ENCODE measurements around the gene MEIOSIN.

MEIOSIN gene

DNA sequence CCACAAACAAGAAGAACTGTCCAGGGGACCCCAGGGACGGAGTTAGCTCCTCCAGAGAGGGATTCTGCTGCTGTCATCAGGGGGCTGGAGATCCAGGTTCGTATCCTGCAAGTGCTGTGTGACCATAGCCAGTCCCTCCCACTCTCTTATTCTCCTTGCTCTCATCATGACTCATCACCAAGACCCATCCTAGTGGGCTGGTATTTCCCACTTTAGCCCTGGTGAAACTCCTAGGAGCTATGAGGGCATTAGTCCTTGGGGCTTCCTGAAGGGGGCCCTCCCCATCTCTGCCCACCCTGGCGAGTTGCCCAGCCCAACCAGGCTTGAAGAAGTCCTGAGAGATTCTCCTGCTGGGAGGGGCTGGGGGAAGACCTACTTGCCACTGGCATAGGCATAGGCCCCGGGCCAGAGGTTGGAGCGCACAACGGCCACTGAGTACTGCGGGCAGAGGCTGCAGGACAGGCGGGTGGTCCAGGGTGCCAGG is 66.9 kb downstream of the MEIOSIN start:
- no peak for DNase-seq (ENCODE audit: low read depth)

DNA sequence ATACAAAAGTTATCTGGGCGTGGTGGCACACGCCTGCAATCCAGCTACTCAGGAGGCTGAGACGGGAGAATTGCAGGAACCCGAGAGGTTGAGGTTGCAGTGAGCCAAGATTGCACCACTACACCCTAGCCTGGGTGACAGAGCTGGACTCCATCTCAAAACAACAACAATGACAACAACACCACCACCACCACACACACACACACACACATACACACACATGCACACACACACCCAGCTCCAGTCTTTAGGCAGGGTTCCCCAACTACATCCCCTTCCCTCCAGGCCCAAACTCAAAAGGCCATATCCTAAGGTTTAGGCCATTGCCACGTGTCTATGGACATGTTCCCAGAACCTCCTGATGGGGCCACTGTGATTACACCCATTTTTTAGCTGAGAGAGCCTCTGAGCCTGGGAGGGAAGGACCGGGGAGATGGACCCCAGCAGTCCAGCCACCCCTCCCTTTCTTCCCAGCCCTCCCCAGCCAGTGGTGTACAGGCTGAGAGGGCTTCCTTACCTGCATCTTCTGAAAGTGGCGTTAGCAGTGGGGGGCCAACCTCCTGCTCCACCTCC is 68.5 kb downstream of the MEIOSIN start:
- no peak for DNase-seq (ENCODE audit: low read depth)

DNA sequence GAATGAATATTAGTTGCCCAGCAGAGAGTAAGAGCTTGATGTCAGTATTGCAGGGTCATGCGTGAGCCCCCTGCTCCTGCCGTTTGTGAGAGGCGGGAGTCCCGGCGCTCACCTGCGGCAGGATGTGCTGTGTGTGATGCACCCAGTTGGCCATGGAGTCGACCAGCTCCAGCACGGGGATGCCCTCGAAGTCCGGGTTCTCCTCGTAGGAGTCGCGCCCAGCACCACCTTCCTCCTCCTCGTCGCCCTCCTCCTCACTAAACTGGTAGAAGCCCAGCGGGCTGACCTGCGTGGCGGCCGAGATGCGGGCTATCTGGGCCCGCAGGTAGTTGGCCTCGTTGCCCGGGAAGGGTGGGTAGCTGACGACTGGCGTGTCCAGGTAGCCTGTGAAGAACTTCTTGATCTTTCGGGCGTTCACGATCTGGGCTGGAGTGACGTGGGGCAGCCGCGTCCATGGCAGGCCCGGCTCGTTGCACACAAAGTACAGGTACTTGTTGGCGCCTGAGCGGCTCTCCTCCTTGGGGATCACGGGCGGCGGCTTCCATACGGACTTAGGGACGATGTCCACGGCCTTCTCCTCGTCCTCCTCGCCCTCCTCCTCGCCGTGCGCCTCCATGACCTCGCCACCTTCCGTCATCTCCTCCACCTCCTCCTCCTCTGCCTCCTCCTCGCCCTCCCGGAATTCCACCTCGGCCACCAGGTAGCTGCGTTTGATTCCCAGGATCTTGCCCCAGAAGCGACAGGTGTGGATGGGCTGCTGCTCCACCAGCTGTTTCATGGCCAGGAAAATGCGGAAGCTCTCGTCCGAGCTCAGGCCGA is 71.1 kb downstream of the MEIOSIN start:
- DNase-seq (ENCODE audit: low read depth) = no peak

GRCh38 chr19:45804959-45805230 is 71.7 kb downstream of the MEIOSIN start:
- DNase-seq (ENCODE audit: low read depth) = no peak

DNA sequence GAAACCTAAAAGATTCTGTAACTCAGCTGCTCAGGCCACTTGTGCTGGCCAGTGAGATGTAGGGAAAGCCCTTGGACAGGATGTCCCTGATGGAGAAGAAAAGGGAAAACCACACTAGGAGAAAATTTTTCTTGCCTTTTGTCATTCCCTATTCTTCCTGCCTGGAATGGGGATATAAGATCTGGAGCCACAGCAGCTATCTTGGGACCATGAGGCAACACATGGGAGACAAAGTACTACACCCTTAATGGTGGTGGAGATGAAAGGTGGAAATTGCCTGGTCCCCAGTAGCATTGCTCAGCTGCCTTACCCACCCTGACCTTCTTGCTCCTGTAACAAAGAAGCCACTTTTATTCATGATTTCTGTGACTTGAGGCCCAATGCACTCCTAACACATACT is 72.5 kb downstream of the MEIOSIN start:
- DNase-seq (ENCODE audit: low read depth) = no peak

- no peak for DNase-seq (ENCODE audit: low read depth)
These were observed 76.5 kb downstream of the MEIOSIN start for GRCh38 chr19:45809643-45810159.

GRCh38 chr19:45812297-45812696 is 79.1 kb downstream of the MEIOSIN start:
- DNase-seq (ENCODE audit: low read depth) = no peak
